ENCODE results near the gene IFNA10.
"Not testable (repeated sequence)": the region's sequence is repeated elsewhere in the genome, so short reads cannot be mapped to it uniquely, and the experiment has no call there.

Gene IFNA10

GRCh38 chr9:21187487-21187886 is 19.5 kb downstream of the IFNA10 start, which contains the start of gene IFNA4:
Gene IFNA4 (minus strand): TSS chr9:21187587. CDS start chr9:21187531, 56 bp downstream.
- DNase-seq: not testable (repeated sequence)

- not testable (repeated sequence) for DNase-seq
These were observed 23.9 kb downstream of the IFNA10 start for GRCh38 chr9:21182810-21183736.

GRCh38 chr9:21174671-21175070 is 32.3 kb downstream of the IFNA10 start:
- DNase-seq: no peak

GRCh38 chr9:21172156-21172555 is 34.8 kb downstream of the IFNA10 start:
- no peak for DNase-seq

- DNase-seq: no peak
These were observed 35.6 kb downstream of the IFNA10 start for GRCh38 chr9:21171351-21171750.

- DNase-seq: not testable (repeated sequence)
These were observed 40.4 kb downstream of the IFNA10 start, which contains the start of gene IFNA21 for GRCh38 chr9:21166560-21166959. Gene IFNA21 (minus strand): TSS chr9:21166660. CDS start chr9:21166612, 48 bp downstream.

GRCh38 chr9:21165516-21165915 is 41.4 kb downstream of the IFNA10 start:
- no peak for DNase-seq

- no peak for DNase-seq
These were observed 46.8 kb downstream of the IFNA10 start for GRCh38 chr9:21160178-21160577.
